Measurements from ENCODE around the gene LCN2.

- no peak for TF ChIP-seq EZH2 (IDR thresholded peaks at IDR 0.05; ENCODE audit: low read length, unreplicated experiment)
- no peak for TF ChIP-seq CTCF (conservative IDR thresholded peaks at IDR 0.05; ENCODE audit: low read depth, low read length)
These were observed 20.2 kb downstream of the LCN2 start for GRCh38 chr9:128169492-128169891.

Data from PC-3 (cell line).